NK-92 (cell line): ENCODE data around the gene PLEKHG2.
A peak's percentile ranks its signal among the peaks of the same experiment; 100 is the strongest.

ENCODE experiments used
- DNase-seq: peaks from one replicate; lab custom pipeline; 2025; ENCODE audit not compliant: unreplicated experiment; lab: John Stamatoyannopoulos, UW

The PLEKHG2 gene

GRCh38 chr19:39384839-39385568, 27.5 kb upstream of the PLEKHG2 start:
- DNase-seq: no peak

- no peak for DNase-seq
Measured at GRCh38 chr19:39385629-39386411, 26.6 kb upstream of the PLEKHG2 start.

- DNase-seq: no peak
Measured at GRCh38 chr19:39386557-39386956, 25.9 kb upstream of the PLEKHG2 start.

- no peak for DNase-seq
Measured at GRCh38 chr19:39388657-39389056, 23.8 kb upstream of the PLEKHG2 start.

- DNase-seq: no peak
Measured at GRCh38 chr19:39389631-39390414, 22.6 kb upstream of the PLEKHG2 start.

- DNase-seq: peak; percentile 61
Measured at GRCh38 chr19:39390451-39390750, 22.1 kb upstream of the PLEKHG2 start.

- DNase-seq: peak; percentile 80
Measured at GRCh38 chr19:39390751-39391437, 21.6 kb upstream of the PLEKHG2 start, which contains the start of the genes MED29 and PAF1. TSS of gene MED29 (plus strand) at chr19:39391378. CDS start at chr19:39391423, 45 bp downstream. TSS of gene PAF1 (minus strand) at chr19:39391106. CDS start at chr19:39390864, 242 bp downstream.

GRCh38 chr19:39397360-39398296, 14.8 kb upstream of the PLEKHG2 start:
- peak; percentile 45 for DNase-seq

GRCh38 chr19:39398297-39398864, 14.1 kb upstream of the PLEKHG2 start:
- DNase-seq: no peak

GRCh38 chr19:39399668-39400050, 12.8 kb upstream of the PLEKHG2 start:
- no peak for DNase-seq

- DNase-seq: no peak
Measured at GRCh38 chr19:39400061-39400460, 12.4 kb upstream of the PLEKHG2 start.

- DNase-seq: no peak
Measured at GRCh38 chr19:39401070-39401548, 11.4 kb upstream of the PLEKHG2 start.

- DNase-seq: peak; percentile 41
Measured at GRCh38 chr19:39401549-39402345, 10.7 kb upstream of the PLEKHG2 start.

- DNase-seq: peak; percentile 33
Measured at GRCh38 chr19:39402346-39403300, 9.8 kb upstream of the PLEKHG2 start.

GRCh38 chr19:39403331-39404312, 8.8 kb upstream of the PLEKHG2 start:
- DNase-seq: peak; percentile 65

- DNase-seq: no peak
Measured at GRCh38 chr19:39405261-39405957, 7.1 kb upstream of the PLEKHG2 start.
